AG04449 (cell line): ENCODE measurements around the gene WFDC12.
"Not testable (repeated sequence)": the region's sequence is repeated elsewhere in the genome, so short reads cannot be mapped to it uniquely, and the experiment has no call there.

Experiments
- CTCF ChIA-PET: fragments of 350-600 bp; formaldehyde crosslinking; extraction: SDS; loops from one replicate; lab custom pipeline; 2021; ENCODE audit warnings: antibody characterized with exemption; lab: Yijun Ruan, JAX
- POLR2A ChIA-PET: fragments of 400-600, 350-600 bp; formaldehyde crosslinking; extraction: SDS; loops from one replicate; lab custom pipeline; 2020; ENCODE audit warnings: antibody characterized with exemption, inconsistent platforms; lab: Yijun Ruan, JAX
- DNase-seq: peaks from one replicate; pipeline ENCODE4 v3.0.0-alpha.2; 2010; ENCODE audit warnings: low read depth, low spot score
- H3K4me3 ChIP-seq: 2 replicates; pipeline ENCODE4 v1.5.1; 2011; ENCODE audit warnings: low read depth, mild to moderate bottlenecking, control low read depth, low read length
- TF ChIP-seq, protein P1 (sequence below): IDR thresholded peaks from one replicate; pipeline ENCODE4 v1.5.1; 2011; ENCODE audit warnings: mild to moderate bottlenecking, moderate library complexity, low read length, control low read depth, inconsistent platforms; ENCODE audit not compliant: insufficient read depth; ENCODE audit errors: missing control alignments

The WFDC12 gene, protein sequence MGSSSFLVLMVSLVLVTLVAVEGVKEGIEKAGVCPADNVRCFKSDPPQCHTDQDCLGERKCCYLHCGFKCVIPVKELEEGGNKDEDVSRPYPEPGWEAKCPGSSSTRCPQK

GRCh38 chr20:45124365-45124764, at the start of gene WFDC12:
Gene WFDC12 (minus strand): TSS chr20:45124465. CDS start chr20:45124447, 18 bp downstream.
- CTCF ChIA-PET, result interaction anchor here (1.1 to 1.7 kb wide), 2 partner anchors 28 to 80 kb away, joined by 3 to 6 read pairs; no protein-coding TSS in a partner anchor

GRCh38 chr20:45173522-45173921, 49.3 kb upstream of the WFDC12 start:
- no peak overlapping the region for H3K4me3 ChIP-seq
- POLR2A ChIA-PET, result no interaction called here
- DNase-seq, result no peak
- TF ChIP-seq, protein P1, sequence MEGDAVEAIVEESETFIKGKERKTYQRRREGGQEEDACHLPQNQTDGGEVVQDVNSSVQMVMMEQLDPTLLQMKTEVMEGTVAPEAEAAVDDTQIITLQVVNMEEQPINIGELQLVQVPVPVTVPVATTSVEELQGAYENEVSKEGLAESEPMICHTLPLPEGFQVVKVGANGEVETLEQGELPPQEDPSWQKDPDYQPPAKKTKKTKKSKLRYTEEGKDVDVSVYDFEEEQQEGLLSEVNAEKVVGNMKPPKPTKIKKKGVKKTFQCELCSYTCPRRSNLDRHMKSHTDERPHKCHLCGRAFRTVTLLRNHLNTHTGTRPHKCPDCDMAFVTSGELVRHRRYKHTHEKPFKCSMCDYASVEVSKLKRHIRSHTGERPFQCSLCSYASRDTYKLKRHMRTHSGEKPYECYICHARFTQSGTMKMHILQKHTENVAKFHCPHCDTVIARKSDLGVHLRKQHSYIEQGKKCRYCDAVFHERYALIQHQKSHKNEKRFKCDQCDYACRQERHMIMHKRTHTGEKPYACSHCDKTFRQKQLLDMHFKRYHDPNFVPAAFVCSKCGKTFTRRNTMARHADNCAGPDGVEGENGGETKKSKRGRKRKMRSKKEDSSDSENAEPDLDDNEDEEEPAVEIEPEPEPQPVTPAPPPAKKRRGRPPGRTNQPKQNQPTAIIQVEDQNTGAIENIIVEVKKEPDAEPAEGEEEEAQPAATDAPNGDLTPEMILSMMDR, result no peak
- CTCF ChIA-PET, result no interaction called here

More at GRCh38 chr20:45124365-45124764, at the start of gene WFDC12:
- POLR2A ChIA-PET, result no interaction called here
- DNase-seq, result no peak
- TF ChIP-seq, protein P1, result no peak
- H3K4me3 ChIP-seq, result no peak within 1 kb of the TSS

DNA sequence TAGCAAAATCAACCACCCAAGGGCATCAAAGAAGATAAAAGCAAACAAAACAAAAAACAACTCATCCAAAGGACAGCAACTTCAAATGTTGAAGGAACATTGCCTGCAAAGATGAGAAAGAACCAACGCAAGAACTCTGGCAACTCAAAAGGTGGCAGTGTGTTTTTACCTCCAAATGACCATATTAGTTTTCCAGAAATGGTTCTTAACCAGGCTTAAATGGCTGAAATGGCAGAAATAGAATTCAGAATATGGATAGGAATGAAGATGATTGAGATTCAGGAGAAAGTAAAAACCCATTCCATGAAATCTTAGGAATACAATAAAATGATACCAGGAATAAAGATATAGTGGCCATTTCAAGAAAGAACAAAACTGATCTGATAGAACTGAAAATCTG, 40.6 kb upstream of the WFDC12 start:
- H3K4me3 ChIP-seq, result no peak overlapping the region
- no peak for DNase-seq
- TF ChIP-seq, protein P1, result no peak
- POLR2A ChIA-PET, result no interaction called here
- CTCF ChIA-PET, result no interaction called here

DNA sequence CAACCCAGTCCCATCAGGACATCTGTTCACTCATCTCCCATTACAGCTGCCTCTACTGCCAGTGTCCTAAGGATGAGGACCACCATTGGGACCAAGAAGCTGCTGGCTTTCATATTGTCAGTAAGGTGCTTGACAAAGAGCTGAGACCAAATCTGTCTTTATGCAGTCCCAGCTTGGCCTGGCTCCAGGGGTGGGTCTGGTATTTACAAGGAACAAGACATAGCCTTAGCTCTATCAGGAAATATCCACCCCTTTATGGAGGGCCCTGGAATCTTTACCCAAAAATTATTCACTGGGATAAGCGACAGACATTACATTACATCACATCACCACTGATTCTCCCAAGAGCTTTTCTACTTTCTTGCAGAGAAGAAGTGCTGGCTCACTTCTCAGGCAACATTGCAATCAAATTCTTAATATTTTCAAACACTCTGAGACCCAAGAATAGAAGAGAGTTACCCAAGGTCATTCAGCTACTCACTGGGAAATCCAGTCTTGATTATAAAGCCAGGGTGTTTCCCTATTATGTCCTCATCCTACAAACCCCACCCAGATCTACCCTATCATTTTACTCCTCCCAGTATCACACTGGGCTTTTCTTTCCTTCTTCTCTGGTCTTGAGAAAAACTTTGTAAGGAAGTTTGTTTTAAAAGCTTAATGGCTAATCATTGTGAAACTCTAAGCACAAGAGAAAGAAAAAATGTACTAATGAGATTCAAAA, 39.0 kb upstream of the WFDC12 start:
- DNase-seq, result no peak
- CTCF ChIA-PET, result interaction anchor here (1.0 to 1.2 kb wide), 2 partner anchors 130 to 274 kb away, joined by 3 read pairs; no protein-coding TSS in a partner anchor
- TF ChIP-seq, protein P1, result no peak
- no peak overlapping the region for H3K4me3 ChIP-seq
- POLR2A ChIA-PET, result no interaction called here

DNA sequence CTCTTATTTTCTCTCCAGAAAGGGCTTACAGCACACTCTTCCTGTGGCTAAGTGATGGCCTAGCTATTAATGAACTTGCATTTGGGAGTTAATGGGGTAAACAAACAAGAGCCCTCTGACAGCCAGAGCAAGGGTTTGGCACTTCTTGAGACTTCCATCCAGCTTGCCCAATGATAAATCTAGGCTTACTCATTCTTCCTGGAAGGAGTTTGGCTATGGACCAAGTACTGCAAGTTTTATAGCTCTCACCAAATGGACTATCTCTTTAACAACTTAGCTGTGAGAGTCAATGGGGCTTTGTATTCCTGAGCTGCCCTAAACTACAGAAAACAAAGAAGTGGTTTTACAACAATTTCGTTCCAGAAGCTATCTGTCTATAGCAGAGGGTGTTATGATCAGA, 33.7 kb upstream of the WFDC12 start:
- no peak overlapping the region for H3K4me3 ChIP-seq
- TF ChIP-seq, protein P1, result no peak
- ChIA-PET POLR2A (no interaction called here), CTCF (interaction anchor here (0.7 to 1.5 kb wide), 3 partner anchors 9 to 133 kb away, joined by 3 to 6 read pairs (median 3); no protein-coding TSS in a partner anchor)
- DNase-seq, result peak; percentile 5

DNA sequence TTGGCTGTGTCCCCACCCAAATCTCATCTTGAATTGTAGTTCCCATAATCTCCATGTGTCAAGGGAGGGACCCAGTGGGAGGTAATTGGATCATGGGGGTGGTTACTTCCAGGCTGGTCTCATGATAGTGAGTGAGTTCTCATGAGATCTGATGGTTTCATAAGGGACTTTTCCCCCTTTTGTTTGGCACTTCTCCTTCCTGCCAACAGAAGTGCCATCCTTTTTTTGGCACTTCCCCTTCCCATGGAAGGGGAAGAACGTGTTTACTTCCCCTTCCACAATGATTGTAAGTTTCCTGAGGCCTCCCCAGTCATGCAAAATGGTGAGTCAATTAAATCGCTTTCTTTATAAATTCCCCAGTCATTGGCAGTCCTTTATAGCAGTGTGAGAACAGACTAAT, 32.4 kb upstream of the WFDC12 start:
- ChIA-PET CTCF (interaction anchor here (1.5 kb wide), 1 partner anchor 134 kb away, joined by 6 read pairs; no protein-coding TSS in a partner anchor), POLR2A (no interaction called here)
- H3K4me3 ChIP-seq, result no peak overlapping the region
- TF ChIP-seq, protein P1, result no peak
- DNase-seq, result no peak

DNA sequence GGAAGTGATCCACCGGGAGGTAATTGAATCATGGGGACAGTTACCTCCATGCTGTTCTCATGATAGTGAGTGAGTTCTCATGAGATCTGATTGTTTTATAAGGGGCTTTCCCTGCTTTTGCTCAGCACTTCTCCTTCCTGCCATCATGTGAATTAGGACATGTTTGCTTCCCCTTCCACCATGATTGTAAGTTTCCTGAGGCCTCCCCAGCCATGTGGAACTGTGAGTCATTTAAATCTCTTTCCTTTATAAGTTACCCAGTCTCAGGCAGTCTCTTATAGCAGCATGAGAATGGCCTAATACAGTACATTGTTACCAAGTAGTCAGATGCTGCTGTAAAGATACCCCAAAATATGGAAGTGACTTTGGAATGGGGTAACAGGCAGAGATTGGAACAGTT, 30.5 kb upstream of the WFDC12 start:
- POLR2A ChIA-PET, DNase-seq, H3K4me3 ChIP-seq: not testable (repeated sequence)
- CTCF ChIA-PET, result interaction anchor here (1.0 kb wide), 1 partner anchor 58 kb away, joined by 3 read pairs; no protein-coding TSS in a partner anchor
